Astrocyte of the cerebellum (primary cell): ENCODE measurements around the gene GABRB2.
"Not testable (repeated sequence)": the region's sequence is repeated elsewhere in the genome, so short reads cannot be mapped to it uniquely, and the experiment has no call there.

Experiments used
- DNase-seq: peaks from one replicate; pipeline ENCODE4 v3.0.0-alpha.2; 2011; ENCODE audit warnings: low read depth
- H3K4me3 ChIP-seq: 2 replicates; pipeline ENCODE4 v1.5.1; 2011; ENCODE audit warnings: mild to moderate bottlenecking, low read depth, low read length, moderate library complexity
- CTCF ChIP-seq: IDR thresholded peaks from 2 replicates; pipeline ENCODE4 v1.5.1; 2012; ENCODE audit warnings: low read length, low read depth, moderate library complexity, mild to moderate bottlenecking; ENCODE audit errors: missing control alignments
- in situ Hi-C: cut with HindIII; loops from 2 replicates; pipeline ENCODE4 v1.10.0; 2017; ENCODE audit warnings: low sequenced_read_pairs

GABRB2 gene

DNA sequence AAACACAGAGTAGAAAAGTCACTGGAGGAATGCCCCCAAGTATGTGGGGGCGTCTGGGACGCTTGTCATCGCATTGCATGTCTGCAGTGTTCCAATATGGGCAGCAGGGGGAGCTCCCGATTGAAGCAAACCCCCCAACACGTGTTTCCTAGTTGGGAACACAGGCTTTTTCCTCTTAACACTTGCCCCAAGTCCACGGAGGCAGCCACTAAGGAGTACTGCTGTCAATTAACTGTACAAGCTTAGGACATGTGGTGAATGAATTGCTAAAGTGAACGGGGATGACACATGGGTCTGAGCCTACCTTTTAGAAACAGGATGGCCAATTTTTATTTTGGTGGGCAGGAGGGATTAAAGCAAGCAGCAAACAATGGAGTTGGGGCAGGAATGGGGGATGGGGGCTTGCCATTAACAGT, 2.2 kb downstream of the GABRB2 start:
- TF ChIP-seq CTCF = peak; percentile 92
- no peak overlapping the region for H3K4me3 ChIP-seq
- DNase-seq = peak; percentile 20
- in situ Hi-C loops = no loop called here

DNA sequence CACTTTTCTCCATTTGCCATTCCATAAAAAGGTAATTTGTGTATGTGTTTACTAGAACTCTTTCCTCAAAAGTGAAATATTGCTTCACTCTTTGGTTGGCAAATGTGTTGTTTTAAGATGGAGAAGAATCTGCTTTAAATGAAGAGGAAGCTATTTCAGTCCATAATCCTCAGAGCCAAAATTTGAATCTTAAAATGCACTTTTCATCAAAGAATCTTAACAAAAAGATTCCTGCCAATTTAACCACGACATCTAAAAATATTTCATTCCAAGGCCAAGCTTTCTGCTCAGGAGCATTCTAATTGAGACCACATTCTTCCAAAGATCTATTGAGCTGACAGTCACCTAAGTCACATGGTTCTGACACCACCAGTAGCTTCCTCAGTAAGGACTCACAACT, 7.5 kb downstream of the GABRB2 start:
- no peak for DNase-seq
- in situ Hi-C loops = no loop called here

DNA sequence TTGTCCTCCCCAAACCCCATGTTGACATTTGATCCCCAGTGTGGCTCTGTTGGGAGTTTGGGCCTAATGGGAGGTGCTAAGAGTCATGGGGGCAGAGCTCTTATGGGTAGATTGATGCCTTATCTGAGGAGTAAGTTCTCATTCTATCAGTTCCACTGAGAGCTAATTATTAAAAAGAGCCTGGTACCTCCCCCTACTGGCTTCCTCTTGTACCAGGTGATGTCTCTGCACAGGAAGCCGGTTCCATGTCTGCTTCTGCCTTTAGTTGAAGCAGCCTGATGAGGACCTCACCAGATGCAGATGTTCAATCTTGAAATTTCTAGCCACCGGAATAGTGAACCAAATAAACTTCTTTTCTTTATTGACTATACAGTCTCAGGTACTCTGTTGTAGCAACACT, 10.8 kb downstream of the GABRB2 start:
- TF ChIP-seq CTCF = no peak
- in situ Hi-C loops = no loop called here
- H3K4me3 ChIP-seq = no peak overlapping the region
- no peak for DNase-seq

More for the DNA sequence above, 7.5 kb downstream of the GABRB2 start:
- H3K4me3 ChIP-seq = no peak overlapping the region
- no peak for TF ChIP-seq CTCF

- no peak for TF ChIP-seq CTCF
- no peak overlapping the region for H3K4me3 ChIP-seq
- DNase-seq = no peak
- in situ Hi-C loops = no loop called here
Observed at GRCh38 chr5:161530700-161531099, 15.8 kb downstream of the GABRB2 start.

- TF ChIP-seq CTCF = no peak
- H3K4me3 ChIP-seq = no peak overlapping the region
- DNase-seq = no peak
- in situ Hi-C loops = no loop called here
Observed at GRCh38 chr5:161513942-161514341, 32.6 kb downstream of the GABRB2 start.

GRCh38 chr5:161507591-161507990, 38.9 kb downstream of the GABRB2 start:
- TF ChIP-seq CTCF = no peak
- in situ Hi-C loops = no loop called here
- peak; percentile 8 for DNase-seq
- no peak overlapping the region for H3K4me3 ChIP-seq

DNA sequence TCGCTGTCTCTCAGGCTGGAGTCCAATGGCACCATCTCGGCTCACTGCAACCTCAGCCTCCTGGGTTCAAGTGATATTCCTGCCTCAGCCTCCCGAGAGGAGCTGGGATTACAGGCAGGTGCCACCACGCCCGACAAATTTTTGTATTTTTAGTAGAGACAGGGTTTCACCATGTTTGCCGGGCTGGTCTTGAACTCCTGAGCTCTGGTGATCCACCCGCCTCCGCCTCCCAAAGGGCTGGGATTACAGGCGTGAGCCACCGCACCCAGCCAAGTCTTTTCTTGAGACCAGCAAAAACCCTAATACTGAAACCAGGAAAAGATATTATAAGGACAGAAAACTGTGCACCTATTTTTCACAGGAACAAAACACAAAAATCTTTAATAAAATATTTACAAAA, 41.4 kb downstream of the GABRB2 start:
- DNase-seq, in situ Hi-C loops, H3K4me3 ChIP-seq: not testable (repeated sequence)
